Prostate gland (tissue), 2 donors: ENCODE results near the gene BRD3. TPM values are rescaled to one million over a fixed set of nuclear protein-coding genes. Genes with fewer than 3 reads are reported as not detected.

Experiments
- DNase-seq: peaks from one replicate; pipeline ENCODE4 v3.0.0-alpha.2; 2019; ENCODE audit warnings: low spot score
- H3K27ac ChIP-seq, 2 donors: fragments of 200-600 bp; sonication (generic); 2 replicates each; pipeline ENCODE4 v1.5.1; 2017 to 2019
- H3K27me3 ChIP-seq: fragments of 200-600 bp; sonication (generic); replicated peaks from 2 replicates; pipeline ENCODE4 v1.5.1; 2019; ENCODE audit not compliant: insufficient read depth
- H3K36me3 ChIP-seq, 2 donors: fragments of 200-600 bp; sonication (generic); 1 replicate in 1 of 2; 2 replicates in 1 of 2; pipeline versions ENCODE4 v1.5.1 to v1.8.1; 2017 to 2019
- H3K4me1 ChIP-seq: fragments of 200-600 bp; sonication (generic); replicated peaks from 2 replicates; pipeline ENCODE4 v1.5.1; 2019
- H3K4me3 ChIP-seq, 2 donors: fragments of 200-600 bp; sonication (generic); 2 replicates each; pipeline ENCODE4 v1.5.1; 2017 to 2019
- H3K9me3 ChIP-seq: fragments of 200-600 bp; sonication (generic); 2 replicates; pipeline ENCODE4 v1.5.1; 2017
- CTCF ChIP-seq, 4 experiments: fragments of 200-600 bp in 2 of 4; fragments of 450-650 bp in 2 of 4; sonication (generic) in 2 of 4; IDR thresholded peaks; 1 replicate in 3 of 4; 2 replicates in 1 of 4; pipeline ENCODE4 v1.5.1; 2016 to 2019; ENCODE audit warnings: antibody characterized with exemption in 4 of 4, mild to moderate bottlenecking in 2 of 4, moderate library complexity in 2 of 4
- POLR2A ChIP-seq: fragments of 450-650 bp; IDR thresholded peaks from one replicate; pipeline ENCODE4 v1.6.1; 2016; ENCODE audit warnings: antibody characterized with exemption, mild to moderate bottlenecking
- POLR2AphosphoS5 ChIP-seq: sonication (generic); formaldehyde crosslinking; IDR thresholded peaks from one replicate; pipeline ENCODE4 v1.6.1; 2017; ENCODE audit warnings: antibody characterized with exemption
- WGBS: methylation state at CpG from one replicate; pipeline ENCODE4 v1.1.5; 2018; 5-methylcytosine and 5-hydroxymethylcytosine counted together
- intact Hi-C: fragments of 100-400 bp; cut with DNase I; formaldehyde crosslinking; loops from one replicate; pipeline ENCODE4 v1.14.2; 2022
- total RNA-seq, 2 donors: library from RNA; depleted of rRNA; stranded (reverse); fragments of >200 nt; gene quantifications; one replicate each; pipeline ENCODE4 v1.1.0, GENCODE V29; 2016

The BRD3 gene
- total RNA-seq, 2 donors from 2014 or later, result 31.8 to 44.3 TPM

DNA sequence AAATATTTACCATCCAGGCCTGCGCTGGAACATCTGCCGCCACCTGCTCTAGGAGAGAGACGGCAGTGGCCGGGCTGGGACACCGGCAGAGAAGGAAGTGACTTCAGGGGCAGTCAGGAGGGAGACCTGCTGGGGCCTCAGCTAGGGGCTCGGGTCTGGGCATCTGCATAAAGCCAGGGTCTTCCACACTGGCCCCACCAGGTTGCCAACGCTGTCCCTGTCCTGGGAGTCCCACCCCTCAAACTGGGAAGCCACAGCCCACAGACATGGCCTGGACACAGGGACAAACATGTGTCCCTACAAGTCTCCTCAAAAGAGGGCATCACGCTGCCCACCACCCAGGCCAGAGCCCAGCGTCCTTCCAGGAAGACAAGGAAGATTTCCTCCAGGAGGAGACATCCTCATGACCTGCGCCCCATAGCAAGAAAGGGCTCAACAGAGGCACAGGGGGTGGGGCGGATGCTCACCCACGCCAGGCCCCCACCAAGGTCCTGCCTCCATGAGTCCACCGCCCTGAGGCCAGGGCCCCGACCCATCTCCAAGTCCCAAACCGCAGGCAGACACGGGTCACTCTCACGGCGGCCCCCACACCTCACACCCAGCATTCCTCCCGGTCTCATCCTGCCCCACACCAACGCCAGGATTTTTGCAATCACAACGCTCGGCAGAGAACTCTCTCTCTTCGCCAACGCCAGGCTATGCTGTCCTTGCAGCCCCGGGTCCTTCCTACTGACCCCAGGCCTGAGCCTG, 84.7 kb downstream of the BRD3 start:
- no peak overlapping the region for H3K27ac ChIP-seq
- DNase-seq, result no peak
- H3K4me1 ChIP-seq, result no peaks in the 10 kb centered on the region
- no peaks in the 10 kb centered on the region for H3K36me3 ChIP-seq
- H3K27me3 ChIP-seq, result no peaks in the 10 kb centered on the region
- 86% methylated on average over 24 of the region's 25 CpGs for WGBS
- intact Hi-C loops, result no loop called here
- H3K4me3 ChIP-seq, result no peak overlapping the region
- no peaks in the 10 kb centered on the region for H3K9me3 ChIP-seq
- no peak for TF ChIP-seq POLR2A
- no peak for TF ChIP-seq POLR2AphosphoS5
- no peak for TF ChIP-seq CTCF (IDR thresholded peaks at IDR 0.05)

DNA sequence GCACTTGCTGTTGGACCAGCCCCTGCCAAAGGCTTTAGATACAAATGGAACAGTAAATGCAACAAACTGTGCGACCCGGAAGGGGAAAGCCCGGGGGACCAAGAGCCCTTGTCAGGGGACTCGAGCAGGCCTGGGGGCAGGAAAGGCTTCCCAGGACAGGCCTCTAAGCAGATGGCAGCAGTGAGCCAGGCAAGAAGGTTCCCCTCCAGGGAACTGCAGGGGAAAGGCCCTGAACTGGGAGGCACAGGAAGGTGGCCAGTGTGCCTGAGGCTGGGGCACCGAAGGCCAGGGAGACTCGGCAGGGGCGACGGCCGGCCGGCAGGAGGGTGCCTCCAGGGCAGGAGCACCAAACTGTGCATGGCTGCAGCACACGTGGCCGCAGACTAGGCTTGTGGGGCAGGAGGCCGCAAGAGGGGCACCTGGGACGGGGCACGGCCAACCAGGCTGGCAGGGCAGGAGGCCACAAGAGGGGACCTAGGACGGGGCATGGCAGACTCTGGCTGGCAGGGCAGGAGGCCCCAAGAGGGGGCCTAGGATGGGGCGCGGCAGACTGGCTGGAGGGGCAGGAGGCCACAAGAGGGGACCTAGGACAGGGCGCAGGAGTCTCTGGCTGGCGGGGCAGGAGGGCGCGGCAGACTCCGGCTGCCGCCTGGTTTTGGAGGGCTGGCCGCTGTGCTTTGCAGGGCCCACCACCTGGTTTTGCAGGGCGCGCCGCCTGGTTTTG, 85.7 kb downstream of the BRD3 start:
- DNase-seq, result no peak
- Histone ChIP-seq H3K4me3 (no peak overlapping the region), H3K4me1 (no peaks in the 10 kb centered on the region), H3K27ac (no peak overlapping the region), H3K27me3 (no peaks in the 10 kb centered on the region), H3K9me3 (no peaks in the 10 kb centered on the region), H3K36me3 (no peaks in the 10 kb centered on the region)
- intact Hi-C loops, result no loop called here
- WGBS, result 88% methylated on average over 27 of the region's 28 CpGs
- TF ChIP-seq POLR2A (no peak), POLR2AphosphoS5 (no peak), CTCF (IDR thresholded peaks at IDR 0.05) (no peak)

GRCh38 chr9:133981589-133981957, 86.3 kb downstream of the BRD3 start:
- intact Hi-C loops, result no loop called here
- Histone ChIP-seq H3K4me1 (no peaks in the 10 kb centered on the region), H3K9me3 (no peaks in the 10 kb centered on the region), H3K36me3 (no peaks in the 10 kb centered on the region), H3K4me3 (no peak overlapping the region), H3K27ac (no peak overlapping the region), H3K27me3 (no peaks in the 10 kb centered on the region)
- TF ChIP-seq POLR2A (no peak), POLR2AphosphoS5 (no peak), CTCF (IDR thresholded peaks at IDR 0.05) (no peak)
- no peak for DNase-seq
- 86% methylated on average over 14 of the region's 14 CpGs for WGBS

GRCh38 chr9:133980864-133981588, 86.8 kb downstream of the BRD3 start:
- Histone ChIP-seq H3K4me3 (no peak overlapping the region), H3K27ac (no peak overlapping the region), H3K27me3 (no peaks in the 10 kb centered on the region), H3K9me3 (no peaks in the 10 kb centered on the region), H3K36me3 (no peaks in the 10 kb centered on the region), H3K4me1 (no peaks in the 10 kb centered on the region)
- 79% methylated on average over 21 of the region's 25 CpGs for WGBS
- DNase-seq, result no peak
- intact Hi-C loops, result no loop called here
- no peak for TF ChIP-seq POLR2A
- TF ChIP-seq POLR2AphosphoS5, result no peak
- no peak for TF ChIP-seq CTCF (IDR thresholded peaks at IDR 0.05)

Other genes with a start within 250 kb of the BRD3 start
- gene VAV2, start 75.7 kb downstream of the BRD3 start, total RNA-seq, result 10 to 100 TPM; 13.5 to 19.5 TPM
- gene BRD3OS, start 42.5 kb downstream of the BRD3 start, total RNA-seq, result 10 to 100 TPM; 16.2 to 30.1 TPM
- gene WDR5, start 68.1 kb upstream of the BRD3 start, total RNA-seq, result 10 to 100 TPM; 28.6 to 67.9 TPM
- not detected for gene RNU6ATAC, start 96.5 kb upstream of the BRD3 start, total RNA-seq